Right cardiac atrium (tissue), 5 donors: ENCODE results near the gene CRIM1. TPM values are rescaled to one million over a fixed set of nuclear protein-coding genes. Genes with fewer than 3 reads are reported as not detected.
A peak's percentile ranks its signal among the peaks of the same experiment; 100 is the strongest.

ENCODE experiments used
- ATAC-seq, 2 donors: fragments of 200-7000 bp; cut with Tn5 transposase; one replicate each; pipeline versions ENCODE4 v1.8.0 to v1.9.1; 2020; ENCODE audit warnings: moderate library complexity in 2 of 2, mild to moderate bottlenecking in 1 of 2
- DNase-seq, 3 donors: peaks; one replicate each; pipeline ENCODE4 v3.0.0-alpha.2; 2020
- H3K27ac ChIP-seq: one replicate; pipeline ENCODE4 v1.5.1; 2013; ENCODE audit warnings: mild to moderate bottlenecking, low read length, control low read depth, moderate library complexity
- H3K27me3 ChIP-seq: one replicate; pipeline ENCODE4 v1.6.1; 2013; ENCODE audit not compliant: control insufficient read depth, insufficient read depth
- H3K4me1 ChIP-seq: one replicate; pipeline ENCODE4 v1.6.1; 2013; ENCODE audit warnings: low read length; ENCODE audit not compliant: control insufficient read depth, insufficient read depth
- H3K4me3 ChIP-seq: one replicate; pipeline ENCODE4 v1.5.1; 2013; ENCODE audit warnings: low read length, control low read depth
- H3K9me3 ChIP-seq: one replicate; pipeline ENCODE4 v1.6.1; 2013; ENCODE audit warnings: low read length; ENCODE audit not compliant: control insufficient read depth
- WGBS: extraction: QIAGEN DNeasy Blood & Tissue Kit; methylation state at CpG from one replicate; pipeline ENCODE4 v1.1.7; 2013; 5-methylcytosine and 5-hydroxymethylcytosine counted together
- intact Hi-C, 4 donors: fragments of 100-400 bp; cut with DNase I; formaldehyde crosslinking; loops; one replicate each; pipeline versions ENCODE4 v1.11.0 to v1.14.0; 2022 to 2023
- polyA plus RNA-seq: library from polyadenylated mRNA; stranded (reverse); fragments of 200-250 nt; gene quantifications from one replicate; pipeline ENCODE4 v1.2.3, GENCODE V29; 2013
- total RNA-seq, 4 donors: library from RNA; stranded (reverse); fragmentation: NEBNext Ultra II Directional; extraction: Animal tissue kit (Norgen Biotek cat#: 25700); gene quantifications; one replicate each; pipeline ENCODE4 v1.2.1, GENCODE V29; 2021
- donor health status: healthy with polysubstance abuse.
- donor health status: DM: no; HTN: yes; CAD: no.
- donor health status: DM: no; HTN: no; CAD: no.
- donor health status: DM: no; HTN: yes; CAD: no; lungs with severe emphysema.
- donor health status: DM: yes; HTN: yes; CAD: no.

The CRIM1 gene
- total and polyA plus RNA-seq, 5 donors, result 10.5 to 34.0 (median 27.7) TPM

DNA sequence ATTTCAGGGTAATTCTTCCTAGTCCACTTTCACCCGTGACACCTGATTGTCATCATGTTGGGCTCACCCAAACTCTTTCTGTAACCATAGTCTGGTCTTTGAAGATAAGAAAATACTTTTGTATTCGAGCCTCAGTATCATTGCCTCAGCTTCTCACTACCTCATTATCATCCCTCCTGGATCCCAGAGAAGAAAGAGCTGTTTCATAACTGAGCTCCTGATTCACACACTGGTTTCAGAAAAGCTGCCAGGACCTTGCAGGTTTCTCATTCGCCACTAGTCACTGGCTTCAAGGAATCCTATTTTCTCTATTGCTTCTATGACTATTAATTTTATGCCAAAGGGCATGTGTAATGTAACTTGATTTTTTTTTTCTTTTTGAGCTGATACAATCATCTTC, 2.9 kb upstream of the CRIM1 start:
- H3K27ac ChIP-seq, result no peak overlapping the region
- H3K27me3 ChIP-seq, result no peaks in the 10 kb centered on the region
- no peak for ATAC-seq
- H3K9me3 ChIP-seq, result no peaks in the 10 kb centered on the region
- no peaks in the 10 kb centered on the region for H3K4me1 ChIP-seq
- intact Hi-C loops, result loop anchor here (5.0 to 10.0 kb wide), 6 partner anchors 102 to 435 kb away; no protein-coding TSS in a partner anchor
- no peak overlapping the region for H3K4me3 ChIP-seq
- DNase-seq, result no peak
- 56% methylated on average over 3 of the region's 3 CpGs for WGBS

DNA sequence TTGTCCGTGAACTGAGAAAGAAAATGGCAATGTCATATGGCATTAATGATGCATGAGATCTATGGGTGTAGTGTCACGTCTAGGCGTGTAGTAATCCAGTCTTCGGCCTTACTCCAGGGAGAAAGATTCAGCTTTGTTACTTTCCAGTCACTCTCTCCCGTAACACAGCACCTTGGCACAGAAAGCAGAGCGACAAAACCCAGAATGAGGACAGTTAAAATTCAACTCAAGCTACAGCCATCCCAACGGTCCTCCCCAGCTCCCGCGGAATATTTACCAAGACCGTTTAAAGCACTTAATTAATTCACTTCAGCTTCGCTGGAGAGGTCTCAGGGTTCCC, 797 bp upstream of the CRIM1 start:
- Histone ChIP-seq H3K27me3 (no peaks in the 10 kb centered on the region), H3K27ac (peak overlapping the region; percentile 16), H3K4me1 (no peaks in the 10 kb centered on the region), H3K4me3 (peak overlapping the region; percentile 97), H3K9me3 (no peaks in the 10 kb centered on the region)
- WGBS, result 32% methylated on average over 11 of the region's 11 CpGs
- DNase-seq (no peak), ATAC-seq (no peak)
- intact Hi-C loops, result loop anchor here (5.0 to 10.0 kb wide), 7 partner anchors 58 to 433 kb away; no protein-coding TSS in a partner anchor

DNA sequence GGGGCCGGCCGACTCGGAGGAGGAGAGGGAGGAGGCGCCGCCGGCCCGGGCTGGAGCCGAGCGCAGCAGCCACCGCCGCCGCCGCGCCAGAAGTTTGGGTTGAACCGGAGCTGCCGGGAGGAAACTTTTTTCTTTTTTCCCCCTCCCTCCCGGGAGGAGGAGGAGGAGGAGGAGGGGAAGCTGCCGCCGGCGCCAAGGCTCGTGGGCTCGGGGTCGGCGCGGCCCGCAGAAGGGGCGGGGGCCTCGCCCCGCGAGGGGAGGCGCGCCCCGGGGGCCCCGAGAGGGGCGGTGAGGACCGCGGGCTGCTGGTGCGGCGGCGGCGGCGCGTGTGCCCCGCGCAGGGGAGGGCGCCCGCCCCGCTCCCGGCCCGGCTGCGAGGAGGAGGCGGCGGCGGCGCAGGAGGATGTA, 316 bp downstream of the CRIM1 start:
- intact Hi-C loops, result loop anchor here in 3 of 4 donors (5.0 to 10.0 kb wide), 3 partner anchors 56 to 149 kb away; no protein-coding TSS in a partner anchor
- peak overlapping the region; percentile 97 for H3K4me3 ChIP-seq
- H3K27ac ChIP-seq, result peak overlapping the region; percentile 46
- H3K9me3 ChIP-seq, result no peaks in the 10 kb centered on the region
- H3K4me1 ChIP-seq, result no peaks in the 10 kb centered on the region
- DNase-seq, result no peak
- under 1% methylated on average over 53 of the region's 55 CpGs for WGBS
- no peaks in the 10 kb centered on the region for H3K27me3 ChIP-seq
- ATAC-seq, result no peak

DNA sequence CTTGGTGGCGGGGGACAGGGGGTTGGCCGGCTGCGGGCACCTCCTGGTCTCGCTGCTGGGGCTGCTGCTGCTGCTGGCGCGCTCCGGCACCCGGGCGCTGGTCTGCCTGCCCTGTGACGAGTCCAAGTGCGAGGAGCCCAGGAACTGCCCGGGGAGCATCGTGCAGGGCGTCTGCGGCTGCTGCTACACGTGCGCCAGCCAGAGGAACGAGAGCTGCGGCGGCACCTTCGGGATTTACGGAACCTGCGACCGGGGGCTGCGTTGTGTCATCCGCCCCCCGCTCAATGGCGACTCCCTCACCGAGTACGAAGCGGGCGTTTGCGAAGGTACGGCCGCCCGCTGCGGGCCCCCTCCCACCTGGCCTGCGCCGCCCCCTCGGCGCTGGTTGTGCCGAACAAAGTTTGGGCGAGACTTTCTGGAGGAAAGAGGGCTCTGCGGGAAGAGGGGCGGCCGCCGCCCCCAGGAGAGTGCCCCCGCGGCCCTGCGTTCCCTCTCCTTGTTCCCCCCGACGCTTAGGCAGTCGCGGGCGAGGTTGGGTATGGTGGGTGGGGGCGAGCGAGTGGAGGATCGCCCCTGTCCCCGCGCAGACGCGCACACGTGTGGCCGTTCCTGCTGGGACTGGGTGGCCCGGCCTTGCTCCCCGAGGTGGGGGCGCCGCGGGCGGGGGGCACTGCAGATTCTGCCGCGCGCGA, 866 bp downstream of the CRIM1 start:
- Histone ChIP-seq H3K27me3 (no peaks in the 10 kb centered on the region), H3K4me1 (no peaks in the 10 kb centered on the region)
- intact Hi-C loops, result loop anchor here in 3 of 4 donors (5.0 to 10.0 kb wide), 3 partner anchors 56 to 148 kb away; no protein-coding TSS in a partner anchor

DNA sequence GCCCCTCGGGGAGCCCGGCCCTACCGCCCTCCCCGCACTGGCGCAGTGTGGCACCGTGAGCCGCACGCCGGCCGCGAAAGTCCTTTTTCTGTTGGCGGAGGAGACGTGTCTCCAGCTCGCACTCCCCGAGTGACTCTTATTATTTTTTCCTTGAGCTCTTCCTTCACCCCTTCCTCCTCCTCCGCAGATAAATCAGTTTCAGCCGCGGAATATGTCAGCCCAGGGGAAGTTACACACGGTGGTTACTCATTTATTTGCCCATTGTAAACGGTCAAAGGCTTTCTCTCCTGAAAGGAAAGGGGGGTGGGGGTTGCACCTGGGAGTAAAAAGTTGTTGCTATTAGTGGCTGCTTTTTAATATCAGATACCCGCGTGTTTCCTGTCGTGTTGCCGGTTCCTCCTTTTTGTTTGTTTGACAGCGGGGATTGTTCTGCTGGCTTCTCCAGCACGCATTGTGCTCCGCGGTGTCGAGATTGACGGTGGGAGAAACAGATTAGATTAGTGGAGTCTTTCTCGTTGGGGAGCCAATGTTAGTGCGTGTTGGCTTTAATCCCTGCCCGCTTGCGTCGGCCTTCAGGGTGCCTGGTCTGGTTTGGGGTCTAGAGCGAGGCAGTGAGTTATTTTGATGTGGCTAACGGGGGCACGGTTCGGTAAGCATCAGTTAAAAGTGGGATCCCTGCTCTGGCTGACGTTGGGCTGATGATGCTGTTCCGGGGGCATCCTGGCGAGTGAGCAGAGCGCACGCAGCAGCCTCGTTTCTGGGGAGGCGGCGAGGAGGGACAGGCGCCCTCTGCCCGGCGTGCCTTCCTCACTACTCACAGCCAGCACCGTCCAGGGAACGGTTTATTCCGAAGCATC, 1.6 kb downstream of the CRIM1 start:
- intact Hi-C loops, result loop anchor here in 3 of 4 donors (5.0 to 10.0 kb wide), 3 partner anchors 55 to 148 kb away; no protein-coding TSS in a partner anchor
- DNase-seq, result peak; percentile 35 to 69 (median 67)

More for the DNA sequence above, 866 bp downstream of the CRIM1 start:
- WGBS, result under 1% methylated on average over 74 of the region's 74 CpGs
- H3K27ac ChIP-seq, result peak overlapping the region; percentile 46
- H3K9me3 ChIP-seq, result no peaks in the 10 kb centered on the region
- H3K4me3 ChIP-seq, result peak overlapping the region; percentile 97
- DNase-seq, result peak; percentile 64 to 80 (median 79)
- ATAC-seq, result peak; percentile 8 to 40

DNA sequence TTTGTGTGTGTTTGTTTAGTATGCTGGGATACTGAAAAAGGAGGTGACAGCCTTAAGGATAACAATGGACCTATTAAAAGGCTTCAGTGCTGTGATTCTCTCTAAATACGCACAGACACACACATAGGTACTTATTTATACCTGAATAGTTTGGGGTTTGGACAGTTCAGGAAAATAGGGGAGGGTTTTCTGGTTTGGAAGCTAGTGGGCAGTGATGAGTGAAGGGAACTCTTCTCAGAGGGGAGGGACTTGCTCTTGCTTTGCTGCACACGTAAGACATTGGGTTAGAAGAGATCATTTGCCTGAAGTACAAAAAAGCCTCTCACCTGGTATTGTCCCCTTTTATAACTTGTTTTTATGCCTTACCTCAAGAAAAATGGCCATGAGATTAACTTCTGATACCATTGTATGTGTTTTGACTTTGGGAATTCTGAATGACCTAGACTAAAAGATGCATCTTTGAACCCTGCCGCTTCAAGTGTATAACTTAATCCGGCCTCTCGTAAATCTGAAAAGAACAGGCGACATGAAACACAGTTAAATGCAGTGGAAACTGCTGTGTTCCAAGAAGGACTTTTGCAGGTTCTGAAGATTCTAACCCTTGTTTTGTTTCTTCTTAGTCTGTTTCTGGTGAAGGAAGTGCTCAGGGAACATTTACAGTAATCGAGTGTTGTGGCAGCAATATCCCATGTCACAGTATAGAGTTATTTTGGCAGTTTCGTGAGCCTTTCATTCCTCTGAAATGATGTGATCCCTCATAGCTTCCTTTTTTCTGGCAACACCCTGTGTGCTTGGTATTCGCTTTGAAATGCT, 2.5 kb downstream of the CRIM1 start:
- peak overlapping the region; percentile 55 for H3K27ac ChIP-seq
- no peaks in the 10 kb centered on the region for H3K9me3 ChIP-seq
- intact Hi-C loops, result loop anchor here in 3 of 4 donors (5.0 to 10.0 kb wide), 3 partner anchors 54 to 147 kb away; no protein-coding TSS in a partner anchor
- ATAC-seq (peak; percentile 15 to 29), DNase-seq (no peak)
- no peaks in the 10 kb centered on the region for H3K27me3 ChIP-seq
- WGBS, result 17% methylated on average over 9 of the region's 9 CpGs
- peak overlapping the region; percentile 97 for H3K4me3 ChIP-seq
- H3K4me1 ChIP-seq, result peaks cover 2% of the 10 kb centered on the region

More for the DNA sequence above, 1.6 kb downstream of the CRIM1 start:
- WGBS, result under 1% methylated on average over 53 of the region's 53 CpGs
- Histone ChIP-seq H3K4me1 (no peaks in the 10 kb centered on the region), H3K4me3 (peak overlapping the region; percentile 97), H3K27ac (peak overlapping the region; percentile 55), H3K27me3 (no peaks in the 10 kb centered on the region), H3K9me3 (no peaks in the 10 kb centered on the region)
- peak; percentile 18 to 44 for ATAC-seq

DNA sequence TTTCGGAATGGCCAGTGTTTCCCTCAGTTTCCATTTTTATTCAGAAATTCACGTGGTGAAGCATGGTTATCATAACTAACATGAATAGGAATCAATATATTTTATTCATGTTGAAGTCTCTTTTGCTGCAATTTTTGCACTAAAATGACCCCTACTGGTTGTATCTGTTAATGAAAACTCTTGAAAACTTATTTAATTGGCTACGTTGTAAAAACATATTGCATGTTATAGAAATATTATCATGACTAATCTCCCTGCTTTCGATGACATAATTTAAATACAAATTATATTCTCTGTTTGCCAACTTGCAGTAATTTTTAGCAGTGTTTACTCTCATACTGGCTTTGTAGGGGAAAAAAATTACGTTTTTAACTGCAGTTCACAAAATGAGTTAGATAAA, 3.5 kb downstream of the CRIM1 start:
- no peaks in the 10 kb centered on the region for H3K27me3 ChIP-seq
- ATAC-seq (no peak), DNase-seq (no peak)
- H3K4me3 ChIP-seq, result peak overlapping the region; percentile 97
- no peaks in the 10 kb centered on the region for H3K9me3 ChIP-seq
- WGBS, result 38% methylated on average over 5 of the region's 5 CpGs
- H3K27ac ChIP-seq, result no peak overlapping the region
- H3K4me1 ChIP-seq, result peaks cover 6% of the 10 kb centered on the region
- intact Hi-C loops, result loop anchor here in 3 of 4 donors (5.0 to 10.0 kb wide), 3 partner anchors 53 to 146 kb away; no protein-coding TSS in a partner anchor

DNA sequence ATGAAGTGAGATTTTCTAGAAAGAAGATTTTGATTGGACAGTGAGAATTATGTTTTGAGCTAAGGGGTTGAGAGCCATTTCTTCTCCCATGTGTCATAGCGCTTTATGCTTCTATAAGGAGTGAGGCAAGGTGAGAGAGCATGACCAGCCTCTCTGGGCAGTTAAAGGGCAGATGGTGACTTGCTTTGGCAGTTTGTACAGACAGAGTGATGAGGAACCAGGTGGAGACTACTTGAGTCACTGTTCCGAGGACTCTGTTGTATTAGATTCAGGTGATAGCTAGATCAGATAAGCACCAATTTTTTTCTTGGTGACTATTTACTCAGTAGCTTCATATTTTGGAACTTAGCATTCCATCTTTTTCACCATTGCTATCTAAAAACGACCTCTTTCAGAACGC, 4.5 kb downstream of the CRIM1 start:
- Histone ChIP-seq H3K4me1 (peaks cover 7% of the 10 kb centered on the region), H3K27ac (no peak overlapping the region), H3K4me3 (no peak overlapping the region), H3K9me3 (no peaks in the 10 kb centered on the region), H3K27me3 (no peaks in the 10 kb centered on the region)
- DNase-seq, result no peak
- intact Hi-C loops, result no loop called here
- no peak for ATAC-seq
- 82% methylated on average over 4 of the region's 4 CpGs for WGBS

DNA sequence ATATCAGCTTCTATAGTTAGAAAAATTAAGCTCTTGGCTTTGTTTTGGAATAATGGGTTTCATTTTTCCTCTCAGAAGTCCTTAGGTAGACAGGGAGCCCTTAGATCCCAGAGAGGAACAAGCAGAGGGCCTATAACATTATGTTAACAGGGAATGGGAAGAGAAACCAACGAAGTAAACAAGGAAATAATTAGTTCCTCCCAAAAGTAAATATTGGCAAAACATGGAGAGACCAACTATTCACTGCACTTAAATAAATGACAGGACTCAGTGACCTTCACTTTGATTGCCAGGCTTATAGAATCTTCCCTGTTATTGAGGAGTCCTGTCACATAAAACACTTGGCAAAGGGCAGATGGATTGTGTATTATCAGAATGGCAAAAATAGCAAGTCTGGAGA, 5.3 kb downstream of the CRIM1 start:
- Histone ChIP-seq H3K27ac (no peak overlapping the region), H3K4me3 (no peak overlapping the region), H3K4me1 (peaks cover 7% of the 10 kb centered on the region), H3K9me3 (no peaks in the 10 kb centered on the region), H3K27me3 (no peaks in the 10 kb centered on the region)
- ATAC-seq, result no peak
- WGBS, result 58% methylated on average over 1 of the region's 1 CpG
- DNase-seq, result no peak
- intact Hi-C loops, result no loop called here

DNA sequence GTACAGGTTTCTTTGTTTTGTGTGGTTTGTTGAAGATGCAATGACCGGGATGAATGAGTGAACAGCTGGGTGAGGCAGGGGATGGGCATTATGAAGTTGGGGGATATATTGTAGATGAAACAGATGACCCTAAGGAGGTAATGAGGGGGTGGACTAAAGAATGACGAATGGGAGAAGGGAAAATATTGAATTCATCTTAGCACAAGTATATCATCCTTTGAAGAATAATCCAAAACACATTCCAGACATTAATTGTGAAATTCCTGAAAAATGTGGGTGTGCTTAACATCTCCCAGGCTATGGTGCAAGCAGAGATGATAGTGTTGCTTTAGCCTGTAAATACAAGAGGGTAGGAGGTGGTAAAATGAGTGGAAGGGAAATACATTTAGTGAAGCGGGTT, 5.8 kb downstream of the CRIM1 start:
- Histone ChIP-seq H3K9me3 (no peaks in the 10 kb centered on the region), H3K27me3 (no peaks in the 10 kb centered on the region), H3K4me3 (no peak overlapping the region), H3K4me1 (peaks cover 7% of the 10 kb centered on the region), H3K27ac (no peak overlapping the region)
- no peak for DNase-seq
- ATAC-seq, result no peak
- 88% methylated on average over 3 of the region's 3 CpGs for WGBS
- intact Hi-C loops, result no loop called here
